ENCODE results near the gene SIGLEC7. TPM values are rescaled to one million over a fixed set of nuclear protein-coding genes. Genes with fewer than 3 reads are reported as not detected.

Gene SIGLEC7
- total RNA-seq, 1 donor from 2014 or later, result 0.47 TPM

- H3K9me3 ChIP-seq (replicated peaks), result no peaks in the 10 kb centered on the region
Measured at GRCh38 chr19:51119101-51119500, 23.0 kb upstream of the SIGLEC7 start.

GRCh38 chr19:51119611-51120010 lies 22.5 kb upstream of the SIGLEC7 start:
- intact Hi-C loops (cut with micrococcal nuclease), result no loop called here
- TF ChIP-seq CTCF (IDR thresholded peaks at IDR 0.05; ENCODE audit: borderline replicate concordance), result no peak
- Histone ChIP-seq H3K27ac (replicated peaks) (no peak overlapping the region), H3K4me1 (no peaks in the 10 kb centered on the region), H3K9me3 (replicated peaks) (no peaks in the 10 kb centered on the region), H3K4me3 (no peak overlapping the region), H3K27me3 (ENCODE audit: low read depth) (peaks cover 60% of the 10 kb centered on the region), H3K36me3 (no peaks in the 10 kb centered on the region)
- no peak for DNase-seq

More at GRCh38 chr19:51119101-51119500, 23.0 kb upstream of the SIGLEC7 start:
- no peak for TF ChIP-seq CTCF (IDR thresholded peaks at IDR 0.05; ENCODE audit: borderline replicate concordance)
- Histone ChIP-seq H3K27ac (replicated peaks) (no peak overlapping the region), H3K27me3 (ENCODE audit: low read depth) (peaks cover 60% of the 10 kb centered on the region), H3K36me3 (no peaks in the 10 kb centered on the region), H3K4me1 (no peaks in the 10 kb centered on the region), H3K4me3 (no peak overlapping the region)
- intact Hi-C loops (cut with micrococcal nuclease), result no loop called here
- DNase-seq, result no peak

- intact Hi-C loops (cut with micrococcal nuclease), result no loop called here
- H3K4me3 ChIP-seq, result no peak overlapping the region
- H3K36me3 ChIP-seq, result no peaks in the 10 kb centered on the region
- no peaks in the 10 kb centered on the region for H3K9me3 ChIP-seq (replicated peaks)
- peaks cover 61% of the 10 kb centered on the region for H3K27me3 ChIP-seq (ENCODE audit: low read depth)
- no peak for TF ChIP-seq CTCF (IDR thresholded peaks at IDR 0.05; ENCODE audit: borderline replicate concordance)
- no peak for DNase-seq
- no peak overlapping the region for H3K27ac ChIP-seq (replicated peaks)
- H3K4me1 ChIP-seq, result no peaks in the 10 kb centered on the region
Measured at GRCh38 chr19:51120160-51120559, 21.9 kb upstream of the SIGLEC7 start.

- H3K27me3 ChIP-seq (ENCODE audit: low read depth), result peaks cover 60% of the 10 kb centered on the region
- no peak for TF ChIP-seq CTCF (IDR thresholded peaks at IDR 0.05; ENCODE audit: borderline replicate concordance)
- H3K9me3 ChIP-seq (replicated peaks), result no peaks in the 10 kb centered on the region
- H3K4me1 ChIP-seq, result no peaks in the 10 kb centered on the region
- H3K27ac ChIP-seq (replicated peaks), result no peak overlapping the region
- DNase-seq, result no peak
- no peak overlapping the region for H3K4me3 ChIP-seq
- intact Hi-C loops (cut with micrococcal nuclease), result no loop called here
- H3K36me3 ChIP-seq, result no peaks in the 10 kb centered on the region
Measured at GRCh38 chr19:51121257-51121656, 20.8 kb upstream of the SIGLEC7 start.

- no peak for TF ChIP-seq CTCF (IDR thresholded peaks at IDR 0.05; ENCODE audit: borderline replicate concordance)
- H3K4me3 ChIP-seq, result no peak overlapping the region
- intact Hi-C loops (cut with micrococcal nuclease), result no loop called here
- no peak for DNase-seq
- no peaks in the 10 kb centered on the region for H3K36me3 ChIP-seq
- peaks cover 4% of the 10 kb centered on the region for H3K4me1 ChIP-seq
- H3K27me3 ChIP-seq (ENCODE audit: low read depth), result peaks cover 58% of the 10 kb centered on the region
- peak overlapping the region; percentile 50 for H3K27ac ChIP-seq (replicated peaks)
- H3K9me3 ChIP-seq (replicated peaks), result no peaks in the 10 kb centered on the region
Measured at GRCh38 chr19:51122112-51122981, 19.8 kb upstream of the SIGLEC7 start.
